ENCODE results near the gene VAC14.

DNA sequence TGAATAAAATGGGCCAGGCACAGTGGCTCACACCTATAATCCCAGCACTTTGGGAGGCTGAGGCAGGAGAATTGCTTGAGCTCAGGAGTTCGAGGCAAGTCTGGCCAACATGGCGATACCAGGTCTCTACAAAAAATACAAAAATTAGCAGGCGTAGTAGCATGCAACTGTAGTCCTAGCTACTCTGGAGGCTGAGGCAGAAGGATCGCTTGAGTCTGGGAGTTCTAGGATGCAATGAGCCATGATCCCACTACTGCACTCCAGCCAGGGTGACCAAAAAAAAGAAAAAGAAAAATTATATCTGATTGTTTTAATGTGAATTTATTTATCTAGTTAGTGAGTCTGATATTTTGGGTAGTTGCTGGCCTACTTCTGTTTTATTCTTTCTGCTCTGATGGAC lies 147.6 kb downstream of the VAC14 start:
- TF ChIP-seq TEAD4 (IDR thresholded peaks at IDR 0.05): no peak
- TF ChIP-seq RAD21 (IDR thresholded peaks at IDR 0.05; ENCODE audit: low read depth): no peak
- no peak for TF ChIP-seq EP300 (IDR thresholded peaks at IDR 0.05; ENCODE audit: borderline replicate concordance)
- TF ChIP-seq REST (IDR thresholded peaks at IDR 0.05; ENCODE audit: low read depth): no peak
- TF ChIP-seq EGR1 (IDR thresholded peaks at IDR 0.05): no peak
- TF ChIP-seq TAF1 (IDR thresholded peaks at IDR 0.05; ENCODE audit: low read depth): no peak
- no peak for TF ChIP-seq ZBTB7A (IDR thresholded peaks at IDR 0.05; ENCODE audit: low read depth)
- TF ChIP-seq YY1 (IDR thresholded peaks at IDR 0.05; ENCODE audit: low read depth): no peak
- TF ChIP-seq CREB1 (IDR thresholded peaks at IDR 0.05; ENCODE audit: low read depth): no peak
